Measurements from ENCODE around the gene RB1. TPM values are rescaled to one million over a fixed set of nuclear protein-coding genes. Genes with fewer than 3 reads are reported as not detected.

RB1 gene
- total RNA-seq, 1 experiment from 2014 or later, result 36.7 TPM

DNA sequence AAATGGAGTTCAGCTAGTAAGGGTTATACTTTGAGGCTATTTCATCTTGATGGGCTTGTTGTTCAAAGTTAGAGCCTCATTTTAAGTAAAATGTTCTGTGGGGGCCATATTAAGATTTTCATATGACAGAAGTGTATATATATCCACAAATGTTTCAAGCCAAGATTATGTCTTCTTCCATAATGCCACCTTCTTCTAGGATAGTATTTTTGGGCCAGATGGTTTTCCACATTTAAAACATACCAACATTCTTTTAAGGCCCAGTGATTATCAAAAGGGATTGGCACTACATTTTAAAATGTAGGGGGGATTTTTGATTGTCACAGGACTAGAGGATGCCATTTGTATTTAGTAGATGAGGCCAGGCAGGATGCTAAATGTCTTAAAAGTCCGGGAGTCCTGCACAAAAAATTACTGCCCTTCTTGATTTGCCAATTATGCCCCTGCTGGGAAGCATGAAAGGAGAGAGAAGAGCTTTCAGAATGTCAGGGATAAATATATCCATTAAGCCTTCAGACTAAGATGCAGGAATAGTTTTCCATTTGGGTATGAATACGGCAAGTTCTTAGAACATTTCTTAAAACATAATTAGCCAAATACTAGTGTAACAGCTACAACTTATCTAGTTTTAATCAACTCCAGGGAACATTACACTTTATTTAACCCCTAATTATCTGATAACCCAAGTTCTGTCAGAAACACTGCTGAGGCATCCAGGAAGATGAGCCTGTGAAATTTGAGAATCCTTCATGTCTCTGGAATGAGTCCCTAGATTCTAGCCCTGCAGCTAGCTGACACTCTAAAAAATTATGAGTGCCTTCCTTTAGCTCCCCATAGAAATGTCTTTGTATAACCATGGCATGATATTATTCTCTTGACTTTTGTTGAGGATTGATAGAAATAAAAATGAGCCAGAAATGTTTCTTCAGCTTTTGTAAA lies 36.6 kb upstream of the RB1 start:
- ATAC-seq, result no peak
- TF ChIP-seq EZH2 (IDR thresholded peaks at IDR 0.05), result no peak
- TF ChIP-seq, protein P1, sequence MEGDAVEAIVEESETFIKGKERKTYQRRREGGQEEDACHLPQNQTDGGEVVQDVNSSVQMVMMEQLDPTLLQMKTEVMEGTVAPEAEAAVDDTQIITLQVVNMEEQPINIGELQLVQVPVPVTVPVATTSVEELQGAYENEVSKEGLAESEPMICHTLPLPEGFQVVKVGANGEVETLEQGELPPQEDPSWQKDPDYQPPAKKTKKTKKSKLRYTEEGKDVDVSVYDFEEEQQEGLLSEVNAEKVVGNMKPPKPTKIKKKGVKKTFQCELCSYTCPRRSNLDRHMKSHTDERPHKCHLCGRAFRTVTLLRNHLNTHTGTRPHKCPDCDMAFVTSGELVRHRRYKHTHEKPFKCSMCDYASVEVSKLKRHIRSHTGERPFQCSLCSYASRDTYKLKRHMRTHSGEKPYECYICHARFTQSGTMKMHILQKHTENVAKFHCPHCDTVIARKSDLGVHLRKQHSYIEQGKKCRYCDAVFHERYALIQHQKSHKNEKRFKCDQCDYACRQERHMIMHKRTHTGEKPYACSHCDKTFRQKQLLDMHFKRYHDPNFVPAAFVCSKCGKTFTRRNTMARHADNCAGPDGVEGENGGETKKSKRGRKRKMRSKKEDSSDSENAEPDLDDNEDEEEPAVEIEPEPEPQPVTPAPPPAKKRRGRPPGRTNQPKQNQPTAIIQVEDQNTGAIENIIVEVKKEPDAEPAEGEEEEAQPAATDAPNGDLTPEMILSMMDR (IDR thresholded peaks at IDR 0.05 in 2 of 3, conservative IDR thresholded peaks at IDR 0.05 in 1 of 3; ENCODE audit: borderline replicate concordance in 1 of 3, insufficient read depth in 1 of 3, low read depth in 2 of 3, low read length in 2 of 3), result no peak
- TF ChIP-seq, protein P2, sequence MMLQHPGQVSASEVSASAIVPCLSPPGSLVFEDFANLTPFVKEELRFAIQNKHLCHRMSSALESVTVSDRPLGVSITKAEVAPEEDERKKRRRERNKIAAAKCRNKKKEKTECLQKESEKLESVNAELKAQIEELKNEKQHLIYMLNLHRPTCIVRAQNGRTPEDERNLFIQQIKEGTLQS (IDR thresholded peaks at IDR 0.05), result no peak
- no peak for TF ChIP-seq CBX3 (IDR thresholded peaks at IDR 0.05; ENCODE audit: low read depth)
- TF ChIP-seq RAD21 (IDR thresholded peaks at IDR 0.05; ENCODE audit: low read depth), result no peak
- TF ChIP-seq EGR1 (IDR thresholded peaks at IDR 0.05; ENCODE audit: low read depth), result no peak
- TF ChIP-seq, protein P3, sequence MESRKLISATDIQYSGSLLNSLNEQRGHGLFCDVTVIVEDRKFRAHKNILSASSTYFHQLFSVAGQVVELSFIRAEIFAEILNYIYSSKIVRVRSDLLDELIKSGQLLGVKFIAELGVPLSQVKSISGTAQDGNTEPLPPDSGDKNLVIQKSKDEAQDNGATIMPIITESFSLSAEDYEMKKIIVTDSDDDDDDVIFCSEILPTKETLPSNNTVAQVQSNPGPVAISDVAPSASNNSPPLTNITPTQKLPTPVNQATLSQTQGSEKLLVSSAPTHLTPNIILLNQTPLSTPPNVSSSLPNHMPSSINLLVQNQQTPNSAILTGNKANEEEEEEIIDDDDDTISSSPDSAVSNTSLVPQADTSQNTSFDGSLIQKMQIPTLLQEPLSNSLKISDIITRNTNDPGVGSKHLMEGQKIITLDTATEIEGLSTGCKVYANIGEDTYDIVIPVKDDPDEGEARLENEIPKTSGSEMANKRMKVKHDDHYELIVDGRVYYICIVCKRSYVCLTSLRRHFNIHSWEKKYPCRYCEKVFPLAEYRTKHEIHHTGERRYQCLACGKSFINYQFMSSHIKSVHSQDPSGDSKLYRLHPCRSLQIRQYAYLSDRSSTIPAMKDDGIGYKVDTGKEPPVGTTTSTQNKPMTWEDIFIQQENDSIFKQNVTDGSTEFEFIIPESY (IDR thresholded peaks at IDR 0.05; ENCODE audit: extremely low read depth, insufficient replicate concordance, low read length), result no peak
- no peak for TF ChIP-seq SRF (IDR thresholded peaks at IDR 0.05; ENCODE audit: low read depth)
- H3K9me3 ChIP-seq (ENCODE audit: control insufficient read depth in 1 of 2, insufficient read depth in 1 of 2, low read depth in 1 of 2, low read length in 2 of 2), result no peaks in the 10 kb centered on the region
- H3K27ac ChIP-seq (ENCODE audit: low read depth, low read length), result no peak overlapping the region
- H3K79me2 ChIP-seq (ENCODE audit: insufficient read depth, low read length), result no peaks in the 10 kb centered on the region
- ChIA-PET RAD21 (ENCODE audit: low non-redundant PET in 1 of 2, low total read pairs in 2 of 2, uncharacterized antibody in 2 of 2, unreplicated experiment in 2 of 2) (no interaction called here), CTCF (no interaction called here), POLR2A (no interaction called here)
- H4K20me1 ChIP-seq (ENCODE audit: insufficient read depth), result no peaks in the 10 kb centered on the region
- H3K9ac ChIP-seq (ENCODE audit: low read length), result no peak overlapping the region
- H3K4me2 ChIP-seq (ENCODE audit: low read length), result no peak overlapping the region
- no peak overlapping the region for H2AFZ ChIP-seq (ENCODE audit: low read depth, low read length, poor library complexity, severe bottlenecking)
- no peak for DNase-seq (ENCODE audit: low read depth, low spot score)
- H3K36me3 ChIP-seq (ENCODE audit: control insufficient read depth in 1 of 2, insufficient read depth in 2 of 2, low read length in 2 of 2), result peaks cover 0 to 4% of the 10 kb centered on the region in 2 experiments; a peak in 1 of 4 replicates
- peaks cover 0 to 18% of the 10 kb centered on the region in 2 experiments; a peak in 3 of 4 replicates for H3K4me1 ChIP-seq (ENCODE audit: control insufficient read depth in 1 of 2, insufficient read depth in 2 of 2, low read length in 2 of 2)
- no TSS peak for BruUV-seq (replicated peaks)
- no peaks in the 10 kb centered on the region for H3K27me3 ChIP-seq (ENCODE audit: insufficient read depth, low read length)
- H3K9me2 ChIP-seq (ENCODE audit: insufficient read depth), result no peaks in the 10 kb centered on the region
- no peak overlapping the region for H3K4me3 ChIP-seq (replicated peaks in 1 of 2; ENCODE audit: low read depth in 1 of 2, low read length in 2 of 2)
- intact Hi-C loops (cut with micrococcal nuclease), result no loop called here
